HepG2 (cell line): ENCODE results near the gene PTTG1IP2. TPM values are rescaled to one million over a fixed set of nuclear protein-coding genes. Genes with fewer than 3 reads are reported as not detected.
"Not testable (repeated sequence)": the region's sequence is repeated elsewhere in the genome, so short reads cannot be mapped to it uniquely, and the experiment has no call there.

Experiments used
- ATAC-seq: fragments of 200-7000 bp; cut with Tn5 transposase; 3 replicates; pipeline ENCODE4 v1.9.1; 2020; ENCODE audit warnings: mild to moderate bottlenecking, moderate library complexity
- BruUV-seq: library from RNA; stranded (reverse); fragments of 400-500 nt; replicated peaks from 2 replicates; lab custom pipeline; 2021; lab: Mats Ljungman, UMichigan
- CTCF ChIA-PET: fragments of 300-600 bp; formaldehyde crosslinking; extraction: SDS; loops from one replicate; lab custom pipeline; 2021; ENCODE audit warnings: low total read pairs, inconsistent platforms, low intra/inter-chr PET ratio; lab: Yijun Ruan, JAX
- POLR2A ChIA-PET: fragments of 350-600 bp; sonication (Branson Sonifier 250); formaldehyde crosslinking; loops from one replicate; lab custom pipeline; 2020; ENCODE audit warnings: antibody characterized with exemption, inconsistent platforms; lab: Yijun Ruan, JAX
- DNase-seq: peaks from one replicate; pipeline ENCODE4 v3.0.0-alpha.2; 2015; ENCODE audit warnings: low spot score
- FAIRE-seq: peaks from 3 replicates; lab custom pipeline; 2011; peaks lifted over from hg19 to GRCh38; lab: Jason Lieb, UNC
- H2AFZ ChIP-seq: one replicate; pipeline ENCODE4 v1.6.1; 2011; ENCODE audit warnings: low read length, inconsistent platforms
- H3K27ac ChIP-seq: fragments of 300-600 bp; 3 replicates; pipeline ENCODE4 v1.8.0; 2011; ENCODE audit warnings: mixed run types, mild to moderate bottlenecking, mixed read lengths, low read length, inconsistent platforms; ENCODE audit not compliant: insufficient read depth; ENCODE audit errors: extremely low read length
- H3K27me3 ChIP-seq, 2 experiments: fragments of 200-600 bp in 1 of 2; 2 replicates in 1 of 2; 3 replicates in 1 of 2; pipeline versions ENCODE4 v1.6.0 to v1.8.0; 2011; ENCODE audit warnings: low read length in 2 of 2, mild to moderate bottlenecking in 2 of 2, moderate library complexity in 2 of 2, inconsistent platforms in 1 of 2; ENCODE audit not compliant: insufficient read depth in 2 of 2, control insufficient read depth in 1 of 2
- H3K36me3 ChIP-seq, 2 experiments: fragments of 200-600 bp in 1 of 2; replicated peaks in 1 of 2; 2 replicates in 1 of 2; 3 replicates in 1 of 2; pipeline versions ENCODE4 v1.5.1 to v1.8.0; 2011; ENCODE audit warnings: low read length in 2 of 2, inconsistent platforms in 1 of 2; ENCODE audit not compliant: insufficient read depth in 2 of 2, control insufficient read depth in 1 of 2
- H3K4me1 ChIP-seq: 2 replicates; pipeline ENCODE4 v1.5.1; 2012; ENCODE audit warnings: low read length, inconsistent platforms; ENCODE audit not compliant: insufficient read depth
- H3K4me2 ChIP-seq: 2 replicates; pipeline ENCODE4 v1.6.0; 2011; ENCODE audit warnings: low read depth, low read length, inconsistent platforms
- H3K4me3 ChIP-seq, 3 experiments: fragments of 200-600 bp in 1 of 3; sonication (generic), shearing (Covaris generic) in 1 of 3; replicated peaks in 1 of 3; 2 replicates each; pipeline ENCODE4 v1.5.1; 2011 to 2016; ENCODE audit warnings: low read length in 3 of 3, inconsistent platforms in 2 of 3, low read depth in 2 of 3, mild to moderate bottlenecking in 2 of 3, control low read depth in 1 of 3, mixed read lengths in 1 of 3; ENCODE audit not compliant: insufficient read depth in 1 of 3
- H3K79me2 ChIP-seq: one replicate; pipeline ENCODE4 v1.6.1; 2011; ENCODE audit warnings: low read length, inconsistent platforms; ENCODE audit not compliant: insufficient read depth
- H3K9ac ChIP-seq: 2 replicates; pipeline ENCODE4 v1.6.0; 2011; ENCODE audit warnings: mild to moderate bottlenecking, low read depth, low read length, inconsistent platforms; ENCODE audit not compliant: insufficient read depth
- H3K9me3 ChIP-seq: 2 replicates; pipeline ENCODE4 v1.5.1; 2012; ENCODE audit warnings: mild to moderate bottlenecking, low read length
- H4K20me1 ChIP-seq: 2 replicates; pipeline ENCODE4 v1.6.0; 2011; ENCODE audit warnings: inconsistent platforms, mild to moderate bottlenecking, low read length, moderate library complexity; ENCODE audit not compliant: insufficient read depth
- CBX5 ChIP-seq: sonication (generic); formaldehyde crosslinking; IDR thresholded peaks from 2 replicates; pipeline ENCODE4 v1.4.0; 2020; ENCODE audit warnings: missing genetic modification reagents, borderline replicate concordance
- FOXK2 ChIP-seq: fragments of 450-650 bp; IDR thresholded peaks from 2 replicates; pipeline ENCODE4 v1.6.1; 2016
- HMG20B ChIP-seq: conservative IDR thresholded peaks from 2 replicates; pipeline ENCODE4 v1.6.1; 2016; ENCODE audit warnings: missing genetic modification reagents, missing compliant biosample characterization
- IRF1 ChIP-seq: sonication (generic); formaldehyde crosslinking; IDR thresholded peaks from 2 replicates; pipeline ENCODE4 v1.4.0; 2020; ENCODE audit warnings: low read depth, mild to moderate bottlenecking, missing genetic modification reagents
- IRF2 ChIP-seq: IDR thresholded peaks from 2 replicates; pipeline ENCODE4 v1.6.1; 2018; ENCODE audit warnings: missing genetic modification reagents, missing compliant biosample characterization
- MED8 ChIP-seq: sonication (generic); formaldehyde crosslinking; IDR thresholded peaks from 2 replicates; pipeline ENCODE4 v1.8.1; 2023; ENCODE audit warnings: mild to moderate bottlenecking, missing genetic modification reagents; ENCODE audit not compliant: insufficient replicate concordance
- MTF2 ChIP-seq: sonication (generic); formaldehyde crosslinking; IDR thresholded peaks from 2 replicates; pipeline ENCODE4 v1.5.0; 2020; ENCODE audit warnings: missing genetic modification reagents, borderline replicate concordance
- NCOA2 ChIP-seq: sonication (generic); formaldehyde crosslinking; IDR thresholded peaks from 2 replicates; pipeline ENCODE4 v1.8.0; 2022; ENCODE audit warnings: inconsistent platforms
- PLRG1 ChIP-seq: fragments of 450-650 bp; conservative IDR thresholded peaks from 2 replicates; pipeline ENCODE4 v1.6.1; 2016
- SAP130 ChIP-seq: IDR thresholded peaks from 2 replicates; pipeline ENCODE4 v1.6.1; 2016; ENCODE audit warnings: low read depth
- SKI ChIP-seq: fragments of 450-650 bp; IDR thresholded peaks from one replicate; pipeline ENCODE4 v1.6.1; 2018; ENCODE audit warnings: mild to moderate bottlenecking; ENCODE audit not compliant: partially characterized antibody
- SOX5 ChIP-seq: IDR thresholded peaks from 2 replicates; pipeline ENCODE4 v1.6.1; 2016; ENCODE audit warnings: borderline replicate concordance
- ZNF644 ChIP-seq: IDR thresholded peaks from 2 replicates; pipeline ENCODE4 v1.6.1; 2016; ENCODE audit warnings: low read depth
- WGBS: methylation state at CpG from one replicate; pipeline ENCODE4 v1.1.6; 2017; ENCODE audit warnings: low lambda C conversion rate; 5-methylcytosine and 5-hydroxymethylcytosine counted together
- in situ Hi-C: cut with HindIII; loops from 2 replicates; pipeline ENCODE4 v1.10.0; 2017; ENCODE audit warnings: low pct_unique_long_range_greater_than_20kb; ENCODE audit not compliant: extremely low pct_ligation_motif_present
- intact Hi-C: fragments of 100-400 bp; cut with micrococcal nuclease; formaldehyde crosslinking; loops from one replicate; pipeline ENCODE4 v1.10.0; 2022; ENCODE audit not compliant: unreplicated experiment
- polyA plus RNA-seq, 8 experiments: library from polyadenylated mRNA; depleted of rRNA in 3 of 8; stranded (reverse) in 7 of 8; unstranded in 1 of 8; fragments of >200 nt; fragmentation: Illumina TruSeq in 4 of 8; extraction: Trizol in 4 of 8; gene quantifications; 2 replicates each; pipeline versions ENCODE4 v1.2.1 to v1.2.3, GENCODE V29; 2011 to 2016; ENCODE audit warnings: low read depth in 4 of 8, missing spikeins in 1 of 8, mixed read lengths in 1 of 8; ENCODE audit not compliant: insufficient read depth in 1 of 8
- total RNA-seq, 5 experiments: library from RNA; depleted of rRNA; stranded (reverse); fragments of >200 nt; fragmentation: Illumina TruSeq; extraction: Trizol; gene quantifications; 2 replicates each; pipeline ENCODE4 v1.2.3, GENCODE V29; 2016; ENCODE audit warnings: low read depth in 1 of 5
- TF ChIP-seq, protein P1 (sequence below): sonication (generic); formaldehyde crosslinking; IDR thresholded peaks from 2 replicates; pipeline ENCODE4 v1.5.1; 2020; ENCODE audit warnings: mild to moderate bottlenecking, missing genetic modification reagents, moderate library complexity
- TF ChIP-seq, protein P2 (sequence below): IDR thresholded peaks from 2 replicates; pipeline ENCODE4 v1.6.1; 2018; ENCODE audit warnings: missing genetic modification reagents

Gene PTTG1IP2
- total and polyA plus RNA-seq, 2 of the 13 experiments (the other 11 are each of a cell fraction or from before 2014, with no cell fraction given) = not detected

DNA sequence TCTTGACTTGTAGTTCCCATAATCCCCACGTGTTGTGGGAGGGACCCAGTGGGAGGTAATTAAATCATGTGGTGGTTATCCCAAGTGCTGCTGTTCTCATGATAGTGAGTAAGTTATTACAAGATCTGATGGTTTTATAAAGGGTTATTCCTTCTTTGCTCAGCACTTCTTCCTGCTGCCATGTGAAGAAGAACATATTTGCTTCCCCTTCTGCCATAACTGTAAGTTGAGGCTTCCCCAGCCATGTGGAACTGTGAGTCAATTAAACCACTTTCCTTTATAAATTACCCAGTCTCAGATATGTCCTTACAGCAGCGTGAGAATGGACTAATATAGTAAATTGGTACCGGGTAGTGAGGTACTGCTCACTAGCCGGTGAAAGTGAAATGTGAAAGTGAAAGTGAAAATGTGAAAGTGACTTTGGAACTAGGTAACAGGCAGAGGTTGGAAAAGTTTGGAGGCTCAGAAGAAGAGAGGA, 6.2 kb upstream of the PTTG1IP2 start:
- POLR2A ChIA-PET, H3K27me3 ChIP-seq, FAIRE-seq, H3K9me3 ChIP-seq, BruUV-seq, H4K20me1 ChIP-seq, CTCF ChIA-PET, H3K79me2 ChIP-seq, H3K4me1 ChIP-seq, H3K36me3 ChIP-seq, H3K27ac ChIP-seq, in situ Hi-C loops: not testable (repeated sequence)
- DNase-seq (peak; percentile 7), ATAC-seq (peak; percentile 66)
- Histone ChIP-seq H3K4me2 (peak overlapping the region; percentile 79), H3K4me3 (peak overlapping the region; percentile 50 to 65 (median 54); a peak in 5 of 6 replicates), H3K9ac (peak overlapping the region; percentile 10; the same call in 1 of the 2 replicates), H2AFZ (peak overlapping the region; percentile 85)
- intact Hi-C loops = loop anchor here (5.0 kb wide), 1 partner anchor 284 kb away; no protein-coding TSS in a partner anchor
- TF ChIP-seq IRF1 (peak; percentile 92; the same call in 1 of the 2 replicates), SAP130 (CRISPR knock-in tag) (0 out of 2 replicates have a peak, but pooled peaks have one; percentile 27), IRF2 (peak; percentile 97), ZNF644 (peak; percentile 22; the same call in 1 of the 2 replicates)
- WGBS = 2% methylated on average over 4 of the region's 4 CpGs

- Histone ChIP-seq H3K4me3 (no peak overlapping the region), H2AFZ (no peak overlapping the region), H3K27me3 (no peaks in the 10 kb centered on the region), H3K9me3 (peaks cover 9% of the 10 kb centered on the region; the same call in 1 of the 2 replicates), H3K9ac (no peak overlapping the region), H3K4me1 (no peaks in the 10 kb centered on the region), H3K79me2 (no peaks in the 10 kb centered on the region), H3K36me3 (no peaks in the 10 kb centered on the region), H3K27ac (no peak overlapping the region), H3K4me2 (no peak overlapping the region), H4K20me1 (no peaks in the 10 kb centered on the region)
- ATAC-seq = no peak
- FAIRE-seq = no peak
- CTCF ChIA-PET = no interaction called here
- POLR2A ChIA-PET = no interaction called here
- in situ Hi-C loops = no loop called here
- no TSS peak for BruUV-seq
- intact Hi-C loops = no loop called here
- no peak for DNase-seq
- TF ChIP-seq NCOA2 (CRISPR knock-in tag) (no peak), HMG20B (CRISPR knock-in tag) (no peak), MTF2 (CRISPR knock-in tag) (no peak), PLRG1 (no peak), CBX5 (CRISPR knock-in tag) (no peak), MED8 (CRISPR knock-in tag) (no peak), SOX5 (no peak), SKI (no peak), FOXK2 (no peak)
- TF ChIP-seq, protein P1, sequence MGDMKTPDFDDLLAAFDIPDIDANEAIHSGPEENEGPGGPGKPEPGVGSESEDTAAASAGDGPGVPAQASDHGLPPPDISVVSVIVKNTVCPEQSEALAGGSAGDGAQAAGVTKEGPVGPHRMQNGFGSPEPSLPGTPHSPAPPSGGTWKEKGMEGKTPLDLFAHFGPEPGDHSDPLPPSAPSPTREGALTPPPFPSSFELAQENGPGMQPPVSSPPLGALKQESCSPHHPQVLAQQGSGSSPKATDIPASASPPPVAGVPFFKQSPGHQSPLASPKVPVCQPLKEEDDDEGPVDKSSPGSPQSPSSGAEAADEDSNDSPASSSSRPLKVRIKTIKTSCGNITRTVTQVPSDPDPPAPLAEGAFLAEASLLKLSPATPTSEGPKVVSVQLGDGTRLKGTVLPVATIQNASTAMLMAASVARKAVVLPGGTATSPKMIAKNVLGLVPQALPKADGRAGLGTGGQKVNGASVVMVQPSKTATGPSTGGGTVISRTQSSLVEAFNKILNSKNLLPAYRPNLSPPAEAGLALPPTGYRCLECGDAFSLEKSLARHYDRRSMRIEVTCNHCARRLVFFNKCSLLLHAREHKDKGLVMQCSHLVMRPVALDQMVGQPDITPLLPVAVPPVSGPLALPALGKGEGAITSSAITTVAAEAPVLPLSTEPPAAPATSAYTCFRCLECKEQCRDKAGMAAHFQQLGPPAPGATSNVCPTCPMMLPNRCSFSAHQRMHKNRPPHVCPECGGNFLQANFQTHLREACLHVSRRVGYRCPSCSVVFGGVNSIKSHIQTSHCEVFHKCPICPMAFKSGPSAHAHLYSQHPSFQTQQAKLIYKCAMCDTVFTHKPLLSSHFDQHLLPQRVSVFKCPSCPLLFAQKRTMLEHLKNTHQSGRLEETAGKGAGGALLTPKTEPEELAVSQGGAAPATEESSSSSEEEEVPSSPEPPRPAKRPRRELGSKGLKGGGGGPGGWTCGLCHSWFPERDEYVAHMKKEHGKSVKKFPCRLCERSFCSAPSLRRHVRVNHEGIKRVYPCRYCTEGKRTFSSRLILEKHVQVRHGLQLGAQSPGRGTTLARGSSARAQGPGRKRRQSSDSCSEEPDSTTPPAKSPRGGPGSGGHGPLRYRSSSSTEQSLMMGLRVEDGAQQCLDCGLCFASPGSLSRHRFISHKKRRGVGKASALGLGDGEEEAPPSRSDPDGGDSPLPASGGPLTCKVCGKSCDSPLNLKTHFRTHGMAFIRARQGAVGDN (CRISPR knock-in tag) = no peak
- TF ChIP-seq, protein P2, sequence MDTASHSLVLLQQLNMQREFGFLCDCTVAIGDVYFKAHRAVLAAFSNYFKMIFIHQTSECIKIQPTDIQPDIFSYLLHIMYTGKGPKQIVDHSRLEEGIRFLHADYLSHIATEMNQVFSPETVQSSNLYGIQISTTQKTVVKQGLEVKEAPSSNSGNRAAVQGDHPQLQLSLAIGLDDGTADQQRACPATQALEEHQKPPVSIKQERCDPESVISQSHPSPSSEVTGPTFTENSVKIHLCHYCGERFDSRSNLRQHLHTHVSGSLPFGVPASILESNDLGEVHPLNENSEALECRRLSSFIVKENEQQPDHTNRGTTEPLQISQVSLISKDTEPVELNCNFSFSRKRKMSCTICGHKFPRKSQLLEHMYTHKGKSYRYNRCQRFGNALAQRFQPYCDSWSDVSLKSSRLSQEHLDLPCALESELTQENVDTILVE (CRISPR knock-in tag) = no peak
Measured at GRCh38 chr7:90465816-90466215, 3.6 kb upstream of the PTTG1IP2 start.
